SK-N-SH (cell line): Measurements from ENCODE around the gene ADRA2A. TPM values are rescaled to one million over a fixed set of nuclear protein-coding genes. Genes with fewer than 3 reads are reported as not detected.

ENCODE experiments used
- CTCF ChIA-PET: fragments of 300-600, 350-600 bp; formaldehyde crosslinking; extraction: SDS; loops from one replicate; lab custom pipeline; 2021; lab: Yijun Ruan, JAX
- POLR2A ChIA-PET: fragments of 350-600 bp; sonication (Branson Sonifier 250); formaldehyde crosslinking; extraction: SDS; loops from one replicate; lab custom pipeline; 2020; ENCODE audit warnings: antibody characterized with exemption, inconsistent platforms; lab: Yijun Ruan, JAX
- DNase-seq: peaks from one replicate; pipeline ENCODE4 v3.0.0; 2012
- H2AFZ ChIP-seq: fragments of 200-600 bp; sonication (generic); 2 replicates; pipeline ENCODE4 v1.8.1; 2016; ENCODE audit warnings: antibody characterized with exemption, mild to moderate bottlenecking, low read depth
- H3F3A ChIP-seq: fragments of 200-600 bp; sonication (generic); replicated peaks from 2 replicates; pipeline ENCODE3; 2016; ENCODE audit warnings: antibody characterized with exemption, mild to moderate bottlenecking; ENCODE audit not compliant: insufficient read depth
- H3K27ac ChIP-seq, 2 experiments: fragments of 200-500 bp in 1 of 2; fragments of 200-600 bp in 1 of 2; sonication (Bioruptor generic) in 1 of 2; sonication (generic), shearing (Covaris generic) in 1 of 2; 2 replicates each; pipeline versions ENCODE4 v1.5.1 to v1.6.1; 2014 to 2016; ENCODE audit warnings: low read depth in 2 of 2, inconsistent platforms in 1 of 2, low read length in 1 of 2, mild to moderate bottlenecking in 1 of 2, mixed read lengths in 1 of 2
- H3K27me3 ChIP-seq: fragments of 200-600 bp; sonication (generic), shearing (Covaris generic); 2 replicates; pipeline ENCODE4 v1.6.1; 2016; ENCODE audit warnings: mixed run types; ENCODE audit not compliant: insufficient read depth
- H3K36me3 ChIP-seq, 2 experiments: fragments of 200-500 bp in 1 of 2; fragments of 200-600 bp in 1 of 2; sonication (Bioruptor generic) in 1 of 2; sonication (generic) in 1 of 2; replicated peaks in 1 of 2; 2 replicates each; pipeline versions ENCODE3 to v1.5.1; 2014 to 2016; ENCODE audit warnings: low read length in 1 of 2, mild to moderate bottlenecking in 1 of 2; ENCODE audit not compliant: insufficient read depth in 2 of 2, control insufficient read depth in 1 of 2
- H3K4me1 ChIP-seq, 2 experiments: fragments of 200-500 bp in 1 of 2; fragments of 200-600 bp in 1 of 2; sonication (Bioruptor generic) in 1 of 2; sonication (generic), shearing (Covaris generic) in 1 of 2; 2 replicates each; pipeline versions ENCODE4 v1.5.1 to v1.6.1; 2014 to 2016; ENCODE audit warnings: low read depth in 1 of 2, low read length in 1 of 2, mixed run types in 1 of 2; ENCODE audit not compliant: insufficient read depth in 2 of 2, control insufficient read depth in 1 of 2
- H3K4me2 ChIP-seq: fragments of 200-600 bp; sonication (generic), shearing (Covaris generic); 2 replicates; pipeline ENCODE4 v1.6.1; 2017; ENCODE audit warnings: mixed run types
- H3K4me3 ChIP-seq, 2 experiments: fragments of 200-500 bp in 1 of 2; fragments of 200-600 bp in 1 of 2; sonication (Bioruptor generic) in 1 of 2; sonication (generic), shearing (Covaris generic) in 1 of 2; 2 replicates each; pipeline versions ENCODE4 v1.5.1 to v1.8.1; 2014 to 2016; ENCODE audit warnings: low read depth in 2 of 2, inconsistent platforms in 1 of 2, low read length in 1 of 2, mild to moderate bottlenecking in 1 of 2, mixed read lengths in 1 of 2, moderate library complexity in 1 of 2
- H3K79me2 ChIP-seq: fragments of 200-600 bp; sonication (generic); 2 replicates; pipeline ENCODE4 v1.8.1; 2017; ENCODE audit warnings: mild to moderate bottlenecking; ENCODE audit not compliant: insufficient read depth
- H3K9ac ChIP-seq: fragments of 200-600 bp; sonication (generic); 2 replicates; pipeline ENCODE4 v1.6.1; 2017; ENCODE audit warnings: mixed run types
- H3K9me2 ChIP-seq: fragments of 200-600 bp; sonication (generic); 2 replicates; pipeline ENCODE4 v1.6.1; 2017; ENCODE audit warnings: mixed run types
- H3K9me3 ChIP-seq: fragments of 200-600 bp; sonication (generic); 2 replicates; pipeline ENCODE4 v1.6.1; 2017; ENCODE audit warnings: mixed run types, mild to moderate bottlenecking, moderate library complexity
- H4K20me1 ChIP-seq: fragments of 200-600 bp; sonication (generic); 2 replicates; pipeline ENCODE4 v1.6.1; 2017; ENCODE audit warnings: mild to moderate bottlenecking, mixed run types; ENCODE audit not compliant: insufficient read depth
- EP300 ChIP-seq, 2 experiments: IDR thresholded peaks; 2 replicates each; pipeline versions ENCODE4 v1.4.0 to v1.6.1; 2012; ENCODE audit warnings: borderline replicate concordance in 1 of 2, low read depth in 1 of 2, low read length in 1 of 2
- EZH2phosphoT487 ChIP-seq: fragments of 200-600 bp; sonication (generic); IDR thresholded peaks from 2 replicates; pipeline ENCODE4 v1.6.1; 2017; ENCODE audit warnings: low read depth, mixed run types, mild to moderate bottlenecking, antibody characterized with exemption, moderate library complexity, borderline replicate concordance
- FOXJ3 ChIP-seq: sonication (generic); formaldehyde crosslinking; IDR thresholded peaks from 2 replicates; pipeline ENCODE4 v1.5.1; 2020; ENCODE audit warnings: mild to moderate bottlenecking, missing genetic modification reagents
- FOXM1 ChIP-seq: IDR thresholded peaks from 2 replicates; pipeline ENCODE4 v1.4.0; 2012; ENCODE audit warnings: low read depth, mild to moderate bottlenecking
- JUND ChIP-seq: IDR thresholded peaks from 2 replicates; pipeline ENCODE4 v1.4.0; 2012
- NRF1 ChIP-seq: IDR thresholded peaks from 2 replicates; pipeline ENCODE4 v1.6.1; 2012; ENCODE audit warnings: low read depth, mild to moderate bottlenecking, low read length
- POLR2AphosphoS5 ChIP-seq: IDR thresholded peaks from 2 replicates; pipeline ENCODE4 v1.6.1; 2012; ENCODE audit warnings: low read depth, low read length
- REST ChIP-seq: IDR thresholded peaks from 2 replicates; pipeline ENCODE4 v1.6.1; 2012; ENCODE audit warnings: mild to moderate bottlenecking, low read depth, low read length, moderate library complexity
- SMC3 ChIP-seq: IDR thresholded peaks from 2 replicates; pipeline ENCODE4 v1.6.1; 2012; ENCODE audit warnings: low read depth, low read length, improper control_type of control experiment
- TEAD4 ChIP-seq: IDR thresholded peaks from 2 replicates; pipeline ENCODE4 v1.4.0; 2012; ENCODE audit warnings: mild to moderate bottlenecking, borderline replicate concordance; ENCODE audit not compliant: insufficient read depth
- USF2 ChIP-seq: fragments of 150-350 bp; IDR thresholded peaks from 2 replicates; pipeline ENCODE4 v1.6.1; 2017; ENCODE audit warnings: antibody characterized with exemption, low read length, low read depth, borderline replicate concordance
- YY1 ChIP-seq: IDR thresholded peaks from 2 replicates; pipeline ENCODE4 v1.4.0; 2012; ENCODE audit warnings: low read depth, mild to moderate bottlenecking
- ZBTB33 ChIP-seq: IDR thresholded peaks from 2 replicates; pipeline ENCODE4 v1.4.0; 2012; ENCODE audit warnings: low read depth, borderline replicate concordance
- WGBS: methylation state at CpG from one replicate; pipeline ENCODE4 v1.1.6; 2017; ENCODE audit warnings: low lambda C conversion rate; 5-methylcytosine and 5-hydroxymethylcytosine counted together
- polyA plus RNA-seq, 3 experiments: library from polyadenylated mRNA; depleted of rRNA; stranded (reverse); fragments of >200 nt; gene quantifications; 2 replicates each; pipeline ENCODE4 v1.2.3, GENCODE V29; 2012

ADRA2A gene
- polyA plus RNA-seq, 1 of the 3 experiments (the other 2 are of a cell fraction): 0.02 TPM

- ChIA-PET CTCF (no interaction called here), POLR2A (no interaction called here)
- Histone ChIP-seq H3K36me3 (no peaks in the 10 kb centered on the region), H3K27ac (no peak overlapping the region), H3K4me1 (peaks cover 0 to 2% of the 10 kb centered on the region in 2 experiments; a peak in 1 of 4 replicates), H3K4me3 (no peak overlapping the region), H3K27me3 (no peaks in the 10 kb centered on the region), H3K9me3 (no peaks in the 10 kb centered on the region), H3K79me2 (no peaks in the 10 kb centered on the region), H4K20me1 (no peaks in the 10 kb centered on the region), H2AFZ (no peak overlapping the region), H3K9ac (no peak overlapping the region), H3F3A (no peaks in the 10 kb centered on the region), H3K4me2 (no peak overlapping the region)
- WGBS: 71% methylated on average over 20 of the region's 20 CpGs
- DNase-seq: no peak
- TF ChIP-seq POLR2AphosphoS5 (no peak), EZH2phosphoT487 (no peak), FOXJ3 (CRISPR knock-in tag) (no peak), JUND (no peak)
- TF ChIP-seq, all 33 proteins: peak for 0
- H3K9me2 ChIP-seq: no peaks in the 10 kb centered on the region
Measured at GRCh38 chr10:111104811-111105210, 28.0 kb downstream of the ADRA2A start.

GRCh38 chr10:111106081-111106480 lies 29.3 kb downstream of the ADRA2A start:
- 61% methylated on average over 5 of the region's 8 CpGs for WGBS
- no peak overlapping the region for H3K27ac ChIP-seq
- H2AFZ ChIP-seq: no peak overlapping the region
- H3K9ac ChIP-seq: no peak overlapping the region
- H3K36me3 ChIP-seq: no peaks in the 10 kb centered on the region
- POLR2A ChIA-PET: no interaction called here
- H4K20me1 ChIP-seq: no peaks in the 10 kb centered on the region
- peaks cover 0 to 2% of the 10 kb centered on the region in 2 experiments; a peak in 1 of 4 replicates for H3K4me1 ChIP-seq
- H3K4me3 ChIP-seq: no peak overlapping the region
- H3K4me2 ChIP-seq: no peak overlapping the region
- H3K9me3 ChIP-seq: no peaks in the 10 kb centered on the region
- H3K27me3 ChIP-seq: no peaks in the 10 kb centered on the region
- no peaks in the 10 kb centered on the region for H3K79me2 ChIP-seq
- no peaks in the 10 kb centered on the region for H3K9me2 ChIP-seq
- no peak for DNase-seq
- H3F3A ChIP-seq: no peaks in the 10 kb centered on the region
- no peak for TF ChIP-seq TEAD4
- TF ChIP-seq ZBTB33: no peak
- no peak for TF ChIP-seq POLR2AphosphoS5
- TF ChIP-seq REST: no peak
- TF ChIP-seq EZH2phosphoT487: no peak
- TF ChIP-seq YY1: no peak
- TF ChIP-seq FOXM1: no peak
- TF ChIP-seq NRF1: no peak
- TF ChIP-seq USF2: no peak
- TF ChIP-seq EP300 (IDR thresholded peaks at IDR 0.05; ENCODE audit: borderline replicate concordance in 1 of 2, low read depth in 1 of 2, low read length in 1 of 2): no peak
- TF ChIP-seq SMC3: no peak
- CTCF ChIA-PET: interaction anchor here (0.7 to 1.4 kb wide), 3 partner anchors 29 to 155 kb away, joined by 3 to 6 read pairs (median 4); partner anchors contain the start of gene ADRA2A
